Measurements from ENCODE around the gene DBF4B. TPM values are rescaled to one million over a fixed set of nuclear protein-coding genes. Genes with fewer than 3 reads are reported as not detected.

DBF4B gene
- total RNA-seq, 2 donors from 2014 or later, result 2.3 to 4.4 TPM

DNA sequence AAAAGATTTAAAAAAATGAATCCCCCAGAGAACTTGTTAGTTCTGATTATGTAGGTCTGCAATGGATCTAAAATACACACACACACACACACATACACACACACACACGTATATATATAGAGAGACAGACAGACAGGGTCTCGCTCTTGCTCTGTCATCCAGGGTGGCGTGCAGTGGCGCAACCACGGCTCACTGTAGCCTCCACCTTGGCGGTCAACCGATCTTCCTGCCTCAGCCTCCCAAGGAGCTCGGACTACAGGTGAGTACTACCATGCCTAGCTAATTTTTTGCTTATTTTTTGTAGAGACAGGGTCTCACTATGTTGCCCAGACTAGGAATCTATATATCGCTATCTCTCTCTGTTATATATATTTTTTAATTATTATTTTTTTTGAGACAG, 88.3 kb downstream of the DBF4B start:
- Histone ChIP-seq H3K4me3 (peak overlapping the region; percentile 0 to 32), H3K27ac (peak overlapping the region; percentile 81 to 90), H3K9me3 (no peaks in the 10 kb centered on the region), H3K27me3 (no peaks in the 10 kb centered on the region), H3K36me3 (no peaks in the 10 kb centered on the region), H3K4me1 (peaks cover 0 to 55% of the 10 kb centered on the region in 2 donors)
- DNase-seq (ENCODE audit: low spot score), result no peak
- no peak for TF ChIP-seq CTCF (IDR thresholded peaks at IDR 0.05)

DNA sequence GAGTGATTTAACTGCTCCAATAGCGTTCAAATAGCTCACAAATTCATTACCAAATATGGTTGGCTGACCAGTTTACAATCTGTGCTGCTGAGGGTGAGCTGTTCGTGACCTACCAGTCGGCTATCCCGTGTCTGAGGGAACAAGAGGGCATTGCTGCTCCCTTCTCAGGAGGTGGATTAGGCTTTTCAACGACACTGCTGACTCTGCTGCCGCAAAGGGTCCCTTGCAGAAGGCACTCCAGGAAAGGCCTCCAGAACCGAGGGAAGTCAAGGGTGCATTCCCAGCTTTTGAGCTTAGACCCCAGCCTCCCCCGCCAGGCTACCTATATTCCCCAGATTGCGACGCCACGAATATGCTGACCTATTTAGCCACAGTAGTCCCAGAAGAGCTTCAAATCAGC, 89.3 kb downstream of the DBF4B start:
- Histone ChIP-seq H3K27ac (peak overlapping the region; percentile 81 to 90), H3K36me3 (no peaks in the 10 kb centered on the region), H3K4me3 (peak overlapping the region in 1 of 2 donors; percentile 32), H3K27me3 (no peaks in the 10 kb centered on the region), H3K4me1 (peaks cover 0 to 64% of the 10 kb centered on the region in 2 donors), H3K9me3 (no peaks in the 10 kb centered on the region)
- DNase-seq (ENCODE audit: low spot score), result no peak
- no peak for TF ChIP-seq CTCF (IDR thresholded peaks at IDR 0.05)

GRCh38 chr17:44798356-44798755, 89.9 kb downstream of the DBF4B start:
- no peaks in the 10 kb centered on the region for H3K9me3 ChIP-seq
- peaks cover 0 to 67% of the 10 kb centered on the region in 2 donors for H3K4me1 ChIP-seq
- H3K27me3 ChIP-seq, result no peaks in the 10 kb centered on the region
- peaks cover 3% of the 10 kb centered on the region for H3K36me3 ChIP-seq
- DNase-seq (ENCODE audit: low spot score), result no peak
- peak overlapping the region in 1 of 2 donors; percentile 11 for H3K4me3 ChIP-seq
- no peak for TF ChIP-seq CTCF (IDR thresholded peaks at IDR 0.05)
- H3K27ac ChIP-seq, result peak overlapping the region; percentile 81 to 90

Other genes starting within 250 kb of the DBF4B start
- gene GPATCH8, start 205.3 kb upstream of the DBF4B start, total RNA-seq, result 10 to 100 TPM; 21.3 to 26.4 TPM
- 1 to 10 TPM; 1.9 to 4.0 TPM for gene FZD2, start 151.2 kb upstream of the DBF4B start, total RNA-seq
- under 1 TPM in 1 of 2 donors, not detected in 1; 0.44 TPM for gene MEIOC, start 52.2 kb upstream of the DBF4B start, total RNA-seq
- 10 to 100 TPM; 18.8 to 26.7 TPM for gene CCDC43, start 18.9 kb upstream of the DBF4B start, total RNA-seq
- 10 to 100 TPM in 1 of 2 donors, 1 to 10 TPM in 1; 6.8 to 19.9 TPM for gene ADAM11, start 50.3 kb downstream of the DBF4B start, total RNA-seq
- 10 to 100 TPM; 25.8 to 41.8 TPM for gene GJC1, start 121.6 kb downstream of the DBF4B start, total RNA-seq
- gene HIGD1B, start 139.2 kb downstream of the DBF4B start, total RNA-seq, result 10 to 100 TPM in 1 of 2 donors, not detected in 1; 19.0 TPM
- gene EFTUD2, start 190.8 kb downstream of the DBF4B start, total RNA-seq, result 10 to 100 TPM; 36.8 to 36.9 TPM
- 1 to 10 TPM; 4.6 to 5.3 TPM for gene GFAP, start 206.8 kb downstream of the DBF4B start, total RNA-seq
- under 1 TPM; 0.12 to 0.44 TPM for gene KIF18B, start 239.1 kb downstream of the DBF4B start, total RNA-seq

All from right atrium auricular region (tissue), 2 donors.